Lower lobe of right lung (tissue), 2 donors: ENCODE measurements around the gene TRIB2. TPM values are rescaled to one million over a fixed set of nuclear protein-coding genes. Genes with fewer than 3 reads are reported as not detected.
A peak's percentile ranks its signal among the peaks of the same experiment; 100 is the strongest.

ENCODE experiments used
- ATAC-seq, 2 donors: fragments of 200-7000 bp; cut with Tn5 transposase; one replicate each; pipeline ENCODE4 v1.9.1; 2020 to 2022; ENCODE audit warnings: mild to moderate bottlenecking in 2 of 2, moderate library complexity in 2 of 2
- DNase-seq: peaks from one replicate; pipeline ENCODE4 v3.0.0-alpha.2; 2020
- H3K27ac ChIP-seq: fragments of 200-600 bp; one replicate; pipeline ENCODE4 v1.8.0; 2022
- H3K27me3 ChIP-seq: fragments of 200-600 bp; one replicate; pipeline ENCODE4 v1.8.0; 2022; ENCODE audit warnings: low read depth
- H3K36me3 ChIP-seq: fragments of 200-600 bp; one replicate; pipeline ENCODE4 v1.8.0; 2022; ENCODE audit warnings: mild to moderate bottlenecking
- H3K4me1 ChIP-seq: fragments of 200-600 bp; one replicate; pipeline ENCODE4 v1.8.0; 2022
- H3K4me3 ChIP-seq: fragments of 200-600 bp; one replicate; pipeline ENCODE4 v1.8.0; 2022; ENCODE audit warnings: mild to moderate bottlenecking
- H3K9me3 ChIP-seq: fragments of 200-600 bp; one replicate; pipeline ENCODE4 v1.8.0; 2022
- intact Hi-C: fragments of 100-400 bp; cut with DNase I; formaldehyde crosslinking; loops from one replicate; pipeline ENCODE4 v1.11.0; 2022
- total RNA-seq: library from RNA; stranded (reverse); fragmentation: NEBNext Ultra II Directional; extraction: Animal tissue kit (Norgen Biotek cat#: 25700); gene quantifications from one replicate; pipeline ENCODE4 v1.2.1, GENCODE V29; 2021
- TF ChIP-seq, protein P1 (sequence below): fragments of 200-600 bp; IDR thresholded peaks from one replicate; pipeline ENCODE4 v1.8.0; 2022; ENCODE audit warnings: antibody characterized with exemption, mild to moderate bottlenecking
- donor health status: DM: no; HTN: yes; CAD: no; lungs with severe emphysema.

Gene TRIB2
- total RNA-seq, 1 donor from 2014 or later = 35.1 TPM

DNA sequence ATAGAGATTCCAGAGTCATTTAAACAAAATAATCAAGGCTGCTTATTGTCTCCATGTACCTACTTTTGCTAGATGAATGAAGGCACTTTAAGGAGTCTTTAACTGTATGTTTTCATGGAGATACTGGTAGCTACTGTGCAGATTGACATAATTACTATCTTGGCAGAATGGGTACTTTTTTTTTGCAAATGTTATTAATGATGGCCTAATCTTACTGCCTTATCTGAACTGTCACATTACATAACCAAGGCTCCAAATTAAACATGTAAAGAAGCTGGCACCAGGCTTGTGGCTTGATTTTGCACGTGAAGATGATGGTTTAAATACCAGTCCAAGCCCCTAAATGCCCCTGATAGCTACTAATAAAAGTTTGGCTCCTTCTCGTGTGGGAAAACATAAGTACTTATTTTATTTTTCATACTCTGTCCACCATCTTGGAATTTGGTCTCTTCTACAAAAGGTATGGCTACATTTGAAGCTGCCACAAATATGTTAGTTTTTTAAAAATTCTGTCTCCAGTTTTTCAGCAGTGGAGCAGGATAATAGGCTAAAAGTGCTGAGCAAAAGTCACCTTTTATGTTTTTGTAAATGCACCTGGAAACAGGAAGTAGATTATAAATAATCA, 4.1 kb downstream of the TRIB2 start:
- TF ChIP-seq, protein P1, sequence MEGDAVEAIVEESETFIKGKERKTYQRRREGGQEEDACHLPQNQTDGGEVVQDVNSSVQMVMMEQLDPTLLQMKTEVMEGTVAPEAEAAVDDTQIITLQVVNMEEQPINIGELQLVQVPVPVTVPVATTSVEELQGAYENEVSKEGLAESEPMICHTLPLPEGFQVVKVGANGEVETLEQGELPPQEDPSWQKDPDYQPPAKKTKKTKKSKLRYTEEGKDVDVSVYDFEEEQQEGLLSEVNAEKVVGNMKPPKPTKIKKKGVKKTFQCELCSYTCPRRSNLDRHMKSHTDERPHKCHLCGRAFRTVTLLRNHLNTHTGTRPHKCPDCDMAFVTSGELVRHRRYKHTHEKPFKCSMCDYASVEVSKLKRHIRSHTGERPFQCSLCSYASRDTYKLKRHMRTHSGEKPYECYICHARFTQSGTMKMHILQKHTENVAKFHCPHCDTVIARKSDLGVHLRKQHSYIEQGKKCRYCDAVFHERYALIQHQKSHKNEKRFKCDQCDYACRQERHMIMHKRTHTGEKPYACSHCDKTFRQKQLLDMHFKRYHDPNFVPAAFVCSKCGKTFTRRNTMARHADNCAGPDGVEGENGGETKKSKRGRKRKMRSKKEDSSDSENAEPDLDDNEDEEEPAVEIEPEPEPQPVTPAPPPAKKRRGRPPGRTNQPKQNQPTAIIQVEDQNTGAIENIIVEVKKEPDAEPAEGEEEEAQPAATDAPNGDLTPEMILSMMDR = no peak
- no peaks in the 10 kb centered on the region for H3K9me3 ChIP-seq
- H3K27ac ChIP-seq = peak overlapping the region; percentile 95

DNA sequence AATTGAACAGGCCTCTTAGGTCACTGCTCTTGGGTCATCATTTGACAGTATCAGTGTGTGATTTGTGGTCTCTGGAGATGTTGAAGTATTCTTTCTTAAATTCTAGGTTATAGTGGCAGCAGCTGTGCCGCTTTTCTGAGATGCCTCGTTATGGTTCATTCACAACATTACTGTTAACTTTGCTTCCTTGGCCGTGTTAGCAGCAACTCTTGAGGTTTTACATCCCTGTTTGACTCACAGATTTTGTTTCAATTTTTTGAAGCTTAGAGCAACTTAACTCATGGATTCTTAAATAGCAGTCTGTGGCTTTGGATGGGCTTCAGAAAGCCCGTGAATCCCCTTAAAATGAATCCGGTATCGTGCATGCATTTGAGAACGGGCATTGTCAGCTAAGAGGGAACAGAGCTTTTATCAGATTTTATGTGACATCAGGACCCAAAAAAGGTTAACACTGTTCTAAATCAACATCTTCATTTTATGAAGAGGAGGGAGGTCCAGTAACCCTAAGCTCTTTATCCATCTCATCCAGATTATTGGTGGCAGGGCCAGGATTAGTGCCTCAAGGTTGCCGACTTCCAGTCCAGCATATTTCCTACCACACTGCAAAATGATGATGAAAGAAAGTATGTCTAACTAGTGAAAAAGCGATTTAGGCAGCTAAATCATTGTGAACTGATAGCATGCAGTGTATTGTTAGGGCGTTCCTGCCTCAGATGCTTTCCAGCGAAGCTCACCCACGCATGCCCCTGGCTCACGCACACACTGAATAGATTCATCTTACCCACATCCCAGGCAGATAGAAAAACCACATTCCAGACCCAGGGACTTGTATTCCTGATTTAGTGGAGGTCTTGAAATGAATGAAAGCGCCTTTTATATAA, 5.1 kb downstream of the TRIB2 start:
- TF ChIP-seq, protein P1 = no peak
- Histone ChIP-seq H3K4me3 (peak overlapping the region; percentile 88), H3K27me3 (peaks cover 5% of the 10 kb centered on the region), H3K4me1 (peaks cover 64% of the 10 kb centered on the region), H3K9me3 (no peaks in the 10 kb centered on the region), H3K27ac (peak overlapping the region; percentile 38), H3K36me3 (peaks cover 37% of the 10 kb centered on the region)
- ATAC-seq = no peak
- DNase-seq = no peak
- intact Hi-C loops = loop anchor here (5.0 kb wide), 2 partner anchors 210 to 280 kb away; no protein-coding TSS in a partner anchor

More for the DNA sequence above, 4.1 kb downstream of the TRIB2 start:
- no peak for DNase-seq
- Histone ChIP-seq H3K4me1 (peaks cover 54% of the 10 kb centered on the region), H3K4me3 (peak overlapping the region; percentile 88), H3K36me3 (peaks cover 28% of the 10 kb centered on the region), H3K27me3 (peaks cover 5% of the 10 kb centered on the region)
- no peak for ATAC-seq
- intact Hi-C loops = loop anchor here (5.0 kb wide), 2 partner anchors 211 to 281 kb away; no protein-coding TSS in a partner anchor

DNA sequence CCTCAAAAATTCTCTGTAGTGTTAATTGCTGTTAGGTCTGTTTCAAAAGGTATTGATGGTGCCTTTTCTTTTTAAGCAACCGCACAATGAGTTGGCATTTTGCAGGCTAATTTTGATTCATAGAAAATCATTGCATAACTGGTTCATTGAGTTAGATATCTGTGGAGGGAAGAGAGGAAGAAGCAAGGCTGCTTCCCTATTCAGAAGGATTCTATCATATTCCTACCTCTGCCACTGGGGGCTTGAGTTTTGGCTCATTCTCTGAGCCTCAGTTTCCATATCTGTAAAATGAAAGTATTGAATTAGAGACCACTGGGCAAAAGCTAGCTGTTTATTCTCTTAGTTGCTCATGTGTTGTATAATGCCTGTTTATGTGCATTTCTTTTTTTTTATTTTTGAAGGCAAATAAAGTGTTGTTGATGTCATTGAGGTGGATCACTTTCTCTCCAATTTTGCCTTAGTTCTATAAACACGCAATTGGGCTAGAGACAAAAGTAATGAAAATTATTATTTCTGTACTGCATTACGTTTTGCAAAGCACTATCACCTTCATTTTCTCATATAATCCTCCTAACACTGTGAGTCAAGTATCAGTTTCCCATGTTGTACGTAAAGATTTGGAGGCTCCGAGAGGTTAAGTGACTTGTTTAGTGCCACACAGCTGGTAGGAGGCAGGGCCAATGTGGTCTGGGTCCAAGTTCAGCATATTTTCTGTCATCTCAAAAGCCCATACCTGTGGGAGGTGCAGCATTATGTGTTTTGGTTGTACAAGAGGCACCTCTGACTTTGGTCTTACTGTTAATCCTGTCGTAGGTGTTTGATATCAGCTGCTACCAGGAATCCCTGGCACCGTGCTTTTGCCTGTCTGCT, 5.9 kb downstream of the TRIB2 start:
- Histone ChIP-seq H3K36me3 (peaks cover 45% of the 10 kb centered on the region), H3K4me3 (peak overlapping the region; percentile 88), H3K27ac (peak overlapping the region; percentile 38), H3K27me3 (peaks cover 5% of the 10 kb centered on the region), H3K9me3 (no peaks in the 10 kb centered on the region), H3K4me1 (peaks cover 72% of the 10 kb centered on the region)
- ATAC-seq (no peak), DNase-seq (no peak)
- intact Hi-C loops = loop anchor here (5.0 kb wide), 2 partner anchors 210 to 280 kb away; no protein-coding TSS in a partner anchor
- TF ChIP-seq, protein P1 = peak; percentile 14

DNA sequence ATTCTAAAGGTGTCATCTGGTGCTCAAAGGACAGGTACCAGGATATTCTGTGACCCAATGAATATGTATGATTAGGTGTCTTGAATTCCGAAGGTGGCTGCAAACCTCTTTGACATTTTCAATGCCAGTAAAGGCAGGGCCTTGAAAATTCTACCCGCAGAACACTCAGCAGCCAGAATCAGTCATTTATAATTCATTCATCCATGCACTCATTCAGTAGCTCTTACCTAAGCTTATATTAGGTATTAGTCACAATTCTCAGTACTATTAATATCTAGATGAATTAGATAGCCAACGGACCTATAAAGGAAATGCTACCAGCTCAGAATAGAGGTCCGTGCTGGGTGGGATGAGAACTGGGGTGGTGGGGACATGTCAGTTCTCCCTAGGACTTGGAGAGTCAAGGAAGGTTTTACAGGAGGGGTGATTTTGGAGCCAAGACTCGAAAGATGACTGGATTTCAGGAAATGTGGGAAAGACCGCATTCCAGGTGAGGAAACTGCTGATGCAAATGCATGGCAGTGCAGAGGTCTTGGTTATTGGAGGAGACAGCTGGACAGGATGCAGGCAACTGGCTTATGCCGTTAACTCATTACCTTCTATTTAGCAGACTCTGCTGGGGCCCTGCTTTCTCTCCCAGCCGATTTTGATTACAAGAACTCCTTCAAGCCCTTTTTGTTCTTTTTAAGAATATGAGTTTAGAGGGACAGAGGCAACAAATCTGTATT, 7.2 kb downstream of the TRIB2 start:
- H3K36me3 ChIP-seq = peaks cover 55% of the 10 kb centered on the region
- ATAC-seq (no peak), DNase-seq (no peak)
- no peak overlapping the region for H3K4me3 ChIP-seq
- TF ChIP-seq, protein P1 = no peak
- no peaks in the 10 kb centered on the region for H3K9me3 ChIP-seq
- H3K4me1 ChIP-seq = peaks cover 85% of the 10 kb centered on the region
- intact Hi-C loops = loop anchor here (5.0 kb wide), 2 partner anchors 208 to 278 kb away; no protein-coding TSS in a partner anchor
- H3K27ac ChIP-seq = peak overlapping the region; percentile 0
- no peaks in the 10 kb centered on the region for H3K27me3 ChIP-seq
